Measurements from ENCODE around the gene NPTX2. TPM values are rescaled to one million over a fixed set of nuclear protein-coding genes. Genes with fewer than 3 reads are reported as not detected.

Gene NPTX2
- total RNA-seq, 1 donor from 2014 or later = 14.7 TPM

- no peak for DNase-seq (ENCODE audit: low spot score)
Observed at GRCh38 chr7:98653601-98654310, 36.7 kb downstream of the NPTX2 start.

GRCh38 chr7:98654524-98655272 lies 37.6 kb downstream of the NPTX2 start:
- no peak for DNase-seq (ENCODE audit: low spot score)

- no peak for DNase-seq (ENCODE audit: low spot score)
Observed at GRCh38 chr7:98655611-98656010, 38.5 kb downstream of the NPTX2 start.

- DNase-seq (ENCODE audit: low spot score) = no peak
Observed at GRCh38 chr7:98656899-98657298, 39.8 kb downstream of the NPTX2 start.

- DNase-seq (ENCODE audit: low spot score) = no peak
Observed at GRCh38 chr7:98657736-98658135, 40.7 kb downstream of the NPTX2 start.

GRCh38 chr7:98659756-98660155 lies 42.7 kb downstream of the NPTX2 start:
- no peak for DNase-seq (ENCODE audit: low spot score)

GRCh38 chr7:98661607-98662006 lies 44.5 kb downstream of the NPTX2 start:
- no peak for DNase-seq (ENCODE audit: low spot score)

- DNase-seq (ENCODE audit: low spot score) = no peak
Observed at GRCh38 chr7:98662289-98662688, 45.2 kb downstream of the NPTX2 start.

GRCh38 chr7:98664882-98665281 lies 47.8 kb downstream of the NPTX2 start:
- no peak for DNase-seq (ENCODE audit: low spot score)

- peak; percentile 7 for DNase-seq (ENCODE audit: low spot score)
Observed at GRCh38 chr7:98668255-98668654, 51.2 kb downstream of the NPTX2 start.

- DNase-seq (ENCODE audit: low spot score) = no peak
Observed at GRCh38 chr7:98669329-98670000, 52.4 kb downstream of the NPTX2 start.

- no peak for DNase-seq (ENCODE audit: low spot score)
Observed at GRCh38 chr7:98670186-98670585, 53.1 kb downstream of the NPTX2 start.

- DNase-seq (ENCODE audit: low spot score) = no peak
Observed at GRCh38 chr7:98671733-98672331, 54.7 kb downstream of the NPTX2 start.

- DNase-seq (ENCODE audit: low spot score) = no peak
Observed at GRCh38 chr7:98674461-98674860, 57.4 kb downstream of the NPTX2 start.

GRCh38 chr7:98674881-98675280 lies 57.8 kb downstream of the NPTX2 start:
- no peak for DNase-seq (ENCODE audit: low spot score)

GRCh38 chr7:98678215-98678614 lies 61.1 kb downstream of the NPTX2 start:
- no peak for DNase-seq (ENCODE audit: low spot score)

Other genes with a start within 250 kb of the NPTX2 start
- gene BAIAP2L1, start 216.2 kb upstream of the NPTX2 start, total RNA-seq (ENCODE audit: insufficient read depth, low replicate concordance) = 1.2 TPM

Measured in umbilical cord (tissue), 2 donors.